Measurements from ENCODE around the gene KHSRP. TPM values are rescaled to one million over a fixed set of nuclear protein-coding genes. Genes with fewer than 3 reads are reported as not detected.
"Not testable (repeated sequence)": the region's sequence is repeated elsewhere in the genome, so short reads cannot be mapped to it uniquely, and the experiment has no call there.

KHSRP gene
- total RNA-seq, 1 experiment from 2014 or later, result 270 TPM

DNA sequence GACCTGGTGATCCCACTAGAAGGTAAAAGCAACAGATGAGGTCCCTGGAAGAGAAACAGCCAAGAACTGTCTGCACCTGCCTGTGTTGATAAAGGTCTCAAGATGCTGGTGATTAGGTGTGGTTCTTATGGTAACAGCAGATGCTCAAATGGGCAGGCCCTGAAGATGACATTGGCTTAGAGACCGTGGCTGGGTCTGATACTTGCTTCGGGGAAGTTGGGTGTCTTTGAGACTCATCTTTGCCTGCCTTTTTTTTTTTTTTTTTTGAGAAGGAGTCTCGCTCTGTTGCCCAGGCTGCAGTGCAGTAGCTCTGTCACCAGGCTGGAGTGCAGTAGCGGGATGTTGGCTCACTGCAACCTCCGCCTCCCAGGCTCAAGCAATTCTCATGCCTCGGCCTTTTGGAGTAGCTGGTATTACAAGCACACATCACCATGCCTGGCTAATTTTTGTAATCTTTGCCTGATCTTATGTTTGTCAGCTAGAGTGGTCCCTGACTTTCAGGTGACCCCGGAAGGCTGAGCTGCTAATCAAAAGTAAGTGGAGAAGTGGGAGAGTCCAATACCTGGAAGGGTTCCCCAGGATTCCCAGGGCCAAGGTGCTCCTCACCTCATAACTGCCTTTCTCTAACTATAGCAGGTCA lies 27.1 kb upstream of the KHSRP start:
- DNase-seq (ENCODE audit: low read depth), result no peak

DNA sequence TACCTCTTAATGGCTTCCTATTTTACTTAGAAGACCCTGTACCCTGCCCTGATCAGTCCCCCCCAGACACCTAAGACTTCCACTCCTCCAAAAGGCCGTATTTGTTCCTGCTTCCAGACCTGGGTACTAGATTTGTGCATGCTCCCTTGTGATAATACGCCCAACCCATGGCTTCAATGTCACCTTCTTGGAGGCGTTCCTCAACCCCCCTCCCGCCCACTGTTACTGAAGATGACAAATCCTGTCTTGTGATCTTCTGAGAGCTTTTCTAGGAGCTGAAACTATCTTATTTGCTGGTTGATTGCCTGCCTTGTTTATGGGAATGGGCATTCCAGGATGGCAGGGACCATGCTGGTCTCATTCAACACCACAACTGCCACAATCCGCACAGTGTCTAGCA lies 25.6 kb upstream of the KHSRP start:
- DNase-seq (ENCODE audit: low read depth), result no peak

DNA sequence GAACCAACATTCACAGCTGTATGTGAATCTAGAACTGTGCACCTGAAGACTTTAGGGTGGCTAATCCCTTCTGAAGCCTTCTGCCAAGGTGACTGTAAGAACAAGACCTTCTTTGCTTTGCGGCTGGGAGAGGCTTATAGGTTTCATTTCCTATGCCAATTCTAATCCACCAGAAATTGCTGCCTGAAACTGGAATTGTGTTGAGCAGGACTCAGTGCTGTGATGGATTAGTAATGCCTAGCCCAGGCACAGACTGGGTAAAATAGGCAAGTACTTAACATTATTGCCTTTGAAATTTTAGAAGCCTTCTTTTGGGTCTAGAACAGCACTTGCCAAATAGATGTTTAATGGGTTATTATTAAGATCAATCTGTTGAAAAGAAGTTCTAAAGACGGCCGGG lies 23.4 kb upstream of the KHSRP start:
- no peak for DNase-seq (ENCODE audit: low read depth)

DNA sequence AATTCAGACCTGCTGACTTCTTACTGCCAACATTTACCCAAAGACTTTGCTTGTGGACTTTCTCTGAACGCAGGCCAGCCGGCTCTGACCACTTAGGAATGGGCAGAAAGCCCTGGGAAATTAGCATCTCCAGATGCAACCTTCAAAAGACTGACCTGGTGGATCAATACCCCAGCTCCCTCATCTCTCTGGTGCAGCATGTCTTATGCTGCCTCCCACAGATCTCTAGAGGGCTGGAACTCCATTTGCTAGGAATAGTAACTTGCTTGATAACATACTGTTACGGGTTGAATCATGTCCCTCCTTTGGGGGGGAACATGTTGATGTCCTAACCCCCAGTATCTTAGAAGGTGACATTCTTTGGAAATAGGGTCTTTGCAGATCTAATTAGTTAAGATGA lies 21.8 kb upstream of the KHSRP start:
- no peak for DNase-seq (ENCODE audit: low read depth)

DNA sequence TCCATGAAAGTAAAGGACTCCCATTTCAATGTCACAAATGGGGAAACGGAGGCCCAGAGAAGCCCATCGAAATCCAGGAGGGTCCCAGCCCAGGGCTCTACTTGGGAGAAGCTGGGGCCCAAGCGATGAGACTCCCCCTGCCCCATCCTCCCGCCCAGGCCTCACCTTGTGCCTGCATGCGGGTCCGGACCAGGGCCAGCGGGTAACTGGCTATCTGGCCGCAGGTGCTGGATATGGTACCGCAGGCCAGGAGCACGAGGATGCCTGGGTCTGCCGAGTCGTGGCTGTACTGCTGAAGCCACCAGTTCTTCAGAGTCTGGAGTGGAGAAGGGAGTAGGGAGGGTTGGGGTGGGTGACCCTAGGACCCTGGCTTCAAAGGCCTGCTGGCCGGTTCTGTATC lies 19.4 kb upstream of the KHSRP start:
- DNase-seq (ENCODE audit: low read depth), result no peak

DNA sequence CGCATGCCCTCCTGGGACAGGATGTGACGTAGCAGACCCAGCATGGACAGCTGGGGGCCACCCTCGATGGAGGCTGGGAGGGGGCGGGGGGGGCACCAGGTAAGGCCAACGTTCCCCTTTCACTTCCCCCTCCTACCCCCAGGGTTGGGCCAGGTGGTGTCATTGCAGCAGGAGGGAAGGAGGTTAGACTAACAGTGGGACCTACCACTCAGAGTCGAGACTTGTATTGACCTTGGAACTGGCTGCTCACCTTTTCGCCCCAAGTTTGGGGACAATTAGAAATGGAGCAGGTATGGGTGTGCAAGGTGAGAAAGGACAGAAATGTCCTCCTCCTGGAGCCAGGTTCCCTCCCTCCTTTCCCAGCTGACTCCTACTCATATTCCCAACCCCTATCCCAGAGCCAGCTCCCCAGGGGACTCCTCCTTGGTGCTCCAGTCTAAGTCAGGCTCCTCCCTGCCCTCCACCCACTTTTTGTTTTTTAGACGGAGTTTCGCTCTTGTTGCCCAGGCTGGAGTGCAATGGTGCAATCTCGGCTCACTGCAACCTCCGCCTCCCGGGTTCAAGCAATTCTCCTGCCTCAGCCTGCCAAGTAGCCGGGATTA lies 17.6 kb upstream of the KHSRP start:
- DNase-seq (ENCODE audit: low read depth), result no peak

DNA sequence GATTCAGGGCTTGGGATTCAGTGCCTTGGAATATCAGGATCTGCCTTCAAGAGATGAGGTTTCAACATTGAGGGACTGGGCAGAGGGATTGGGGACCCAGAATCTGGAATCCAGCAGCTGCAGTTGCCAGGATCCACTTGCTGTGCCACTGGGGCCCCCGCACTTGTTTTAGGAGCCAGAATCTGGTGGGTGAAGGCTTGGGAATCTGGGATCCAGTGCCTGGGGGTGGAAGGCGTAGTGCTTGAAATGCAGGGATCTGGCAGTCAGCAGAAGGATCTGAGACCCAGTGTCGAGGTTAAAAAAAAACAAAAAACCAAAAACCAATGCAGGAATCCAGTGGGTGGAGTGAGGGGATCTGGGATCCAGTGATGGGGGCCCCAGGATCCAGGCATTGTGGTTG lies 16.3 kb upstream of the KHSRP start:
- no peak for DNase-seq (ENCODE audit: low read depth)

DNA sequence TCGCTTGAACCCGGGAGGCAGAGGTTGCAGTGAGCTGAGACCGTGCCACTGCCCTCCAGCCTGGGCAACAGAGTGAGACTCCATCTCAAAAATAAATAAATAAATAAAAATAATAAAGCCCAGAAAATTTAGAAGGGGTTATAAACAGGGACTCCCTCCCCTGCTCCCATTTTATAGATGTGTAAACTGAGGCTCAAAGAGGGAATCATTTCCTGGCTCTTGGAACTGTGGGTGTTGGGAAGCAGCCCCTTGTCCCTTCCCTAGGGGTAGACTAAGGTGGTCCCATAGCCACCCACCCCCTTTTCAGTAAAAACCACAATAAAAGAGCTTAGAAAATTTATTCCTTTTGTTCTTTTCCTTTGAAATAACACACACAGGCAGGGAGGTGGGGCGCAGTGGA lies 15.1 kb upstream of the KHSRP start:
- no peak for DNase-seq (ENCODE audit: low read depth)

DNA sequence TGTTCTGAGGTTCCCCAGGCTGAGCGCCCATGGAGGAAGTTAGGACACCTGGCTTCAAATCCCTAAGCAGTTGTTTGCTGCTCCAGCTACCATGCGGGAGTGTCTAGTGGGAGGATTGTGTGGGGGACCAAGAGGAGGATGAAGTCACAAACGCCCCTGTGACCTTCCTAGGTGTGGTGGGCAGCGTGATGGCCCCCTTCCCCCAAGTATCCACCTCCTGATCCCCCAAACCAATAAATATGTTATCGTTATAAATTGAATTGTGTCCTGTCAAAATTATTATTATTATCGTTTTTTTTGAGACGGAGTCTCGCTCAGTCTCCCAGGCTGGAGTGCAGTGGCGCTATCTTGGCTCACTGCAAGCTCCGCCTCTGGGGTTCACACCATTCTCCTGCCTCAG lies 9.1 kb upstream of the KHSRP start, which contains the start of gene SLC25A41:
TSS of gene SLC25A41 (minus strand) at position 101 of the 400 bp plus-strand sequence. CDS start at position 31, 70 bp downstream.
- DNase-seq (ENCODE audit: low read depth), result no peak

DNA sequence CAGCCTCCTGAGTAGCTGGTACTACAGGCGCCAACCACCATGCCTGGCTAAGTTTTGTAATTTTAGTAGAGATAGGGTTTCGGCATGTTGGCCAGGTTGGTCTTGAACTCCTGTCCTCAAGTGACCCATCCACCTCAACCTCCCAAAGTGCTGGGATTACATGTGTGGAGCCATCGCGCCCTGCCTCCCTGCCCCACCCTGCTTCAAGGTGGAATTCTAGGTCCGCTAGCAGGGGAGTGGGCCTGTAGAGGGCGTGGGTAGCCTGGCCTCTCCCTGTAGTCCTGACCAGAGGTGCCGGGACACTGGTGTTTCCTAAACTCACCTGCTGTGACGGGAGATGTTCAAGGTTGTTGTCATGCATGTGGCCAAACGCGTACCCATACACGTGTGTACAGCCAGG lies 8.6 kb upstream of the KHSRP start:
- DNase-seq (ENCODE audit: low read depth), result no peak

DNA sequence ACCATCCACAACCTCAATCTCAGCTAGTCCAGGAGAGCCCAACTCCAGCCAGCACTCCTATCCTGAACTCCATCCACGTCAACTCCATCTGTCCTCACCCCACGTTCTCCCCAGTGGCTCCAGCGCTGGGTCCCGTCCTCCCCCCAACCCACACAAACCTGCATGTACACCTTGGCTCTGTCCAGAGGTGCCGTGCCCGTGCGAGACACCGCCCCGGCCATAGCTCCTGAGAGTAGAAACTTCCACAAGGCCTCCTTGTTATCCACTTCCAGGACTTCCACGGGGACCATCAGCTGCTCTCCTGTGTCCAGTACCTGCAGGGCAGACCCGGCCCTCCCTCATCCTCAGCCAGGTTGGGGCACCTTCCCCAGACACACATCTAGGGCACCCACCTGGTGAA lies 7.3 kb upstream of the KHSRP start:
- no peak for DNase-seq (ENCODE audit: low read depth)

DNA sequence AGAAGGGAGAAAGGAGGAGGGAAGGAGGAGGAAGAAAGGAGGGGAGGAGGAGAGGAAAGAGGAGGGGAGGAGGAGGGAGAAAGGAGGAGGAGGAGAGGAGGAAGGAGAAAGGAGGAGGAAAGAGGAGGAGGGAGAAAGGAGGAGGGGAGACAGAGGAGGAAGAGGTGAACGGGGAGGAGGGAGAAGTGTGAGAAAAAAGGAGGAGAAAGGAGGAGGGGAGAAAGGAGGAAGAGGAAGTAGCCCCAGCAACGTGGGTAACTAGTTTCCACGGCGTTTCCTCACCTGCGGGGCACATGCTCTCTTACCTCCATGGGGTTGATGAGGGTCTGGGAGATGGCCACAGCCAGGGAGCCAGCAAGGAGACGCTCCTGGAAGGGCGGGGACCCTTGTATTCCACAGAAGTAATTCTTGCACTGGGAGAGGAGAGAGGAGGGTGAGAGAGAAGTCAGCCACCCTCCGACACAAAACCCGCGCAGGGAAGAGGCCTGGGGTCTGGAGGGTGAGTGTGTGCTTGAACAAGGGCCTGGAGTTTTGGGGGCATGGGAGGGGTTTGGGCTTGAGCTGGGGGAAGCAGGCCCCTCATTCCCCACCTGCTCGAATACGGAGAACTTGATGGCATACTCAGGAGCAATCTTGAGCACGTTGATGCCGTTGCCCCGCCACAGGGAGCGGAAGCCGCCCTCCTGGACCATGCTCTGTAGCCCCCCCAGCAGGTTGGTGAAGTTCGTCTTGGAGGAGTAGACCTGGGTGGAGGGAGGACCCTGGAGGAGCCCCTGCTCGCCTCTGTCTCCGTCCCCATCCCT lies 5.0 kb upstream of the KHSRP start:
- no peak for DNase-seq (ENCODE audit: low read depth)

DNA sequence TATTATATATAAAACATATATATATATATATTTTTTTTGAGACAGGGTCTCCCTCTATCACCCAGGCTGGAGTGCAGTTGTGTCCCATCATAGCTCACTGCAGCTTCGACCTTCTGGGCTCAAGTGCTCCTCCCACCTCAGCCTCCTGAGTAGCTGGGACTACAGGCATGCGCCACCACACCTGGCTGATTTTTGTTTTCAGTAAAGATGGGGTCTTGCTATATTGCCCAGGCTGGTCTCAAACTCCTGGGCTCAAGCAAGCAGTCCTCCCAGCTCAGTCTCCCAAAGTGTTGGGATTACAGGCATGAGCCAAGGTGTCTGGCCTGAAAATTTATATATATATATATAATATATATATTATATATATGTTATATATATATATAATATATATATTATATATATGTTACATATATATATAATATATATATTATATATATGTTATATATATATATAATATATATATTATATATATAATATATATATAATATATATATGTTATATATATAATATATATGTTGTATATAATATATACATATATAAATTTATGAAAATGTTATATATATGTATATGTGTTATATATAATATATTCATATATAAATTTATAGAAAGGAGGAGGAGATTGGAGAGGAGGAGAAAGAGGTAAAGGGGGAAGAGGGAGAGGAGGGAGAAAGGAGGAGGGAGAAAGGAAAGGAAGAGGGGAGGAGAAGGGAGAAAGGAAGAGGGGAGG lies 4.2 kb upstream of the KHSRP start:
- DNase-seq (ENCODE audit: low read depth), result not testable (repeated sequence)

DNA sequence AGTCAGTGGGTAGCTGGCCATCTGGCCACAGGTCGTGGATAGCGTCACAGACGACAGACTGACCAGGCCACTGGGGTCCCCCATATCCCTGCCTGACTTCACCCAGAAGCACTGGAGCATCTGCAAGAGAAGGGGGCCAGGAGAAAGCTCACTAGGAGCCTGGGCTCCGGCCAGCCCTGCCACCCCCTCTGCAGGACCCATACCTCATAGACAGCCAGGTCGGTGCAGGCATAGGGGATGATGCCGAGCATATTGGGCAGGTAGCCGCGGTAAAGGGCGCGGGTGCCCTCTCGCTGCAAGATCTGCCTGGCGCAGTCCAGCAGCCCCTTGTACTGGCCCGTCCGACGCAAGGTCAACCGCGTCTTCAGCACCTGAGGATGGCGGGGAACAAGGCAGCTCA lies 2.5 kb upstream of the KHSRP start:
- DNase-seq (ENCODE audit: low read depth), result no peak

DNA sequence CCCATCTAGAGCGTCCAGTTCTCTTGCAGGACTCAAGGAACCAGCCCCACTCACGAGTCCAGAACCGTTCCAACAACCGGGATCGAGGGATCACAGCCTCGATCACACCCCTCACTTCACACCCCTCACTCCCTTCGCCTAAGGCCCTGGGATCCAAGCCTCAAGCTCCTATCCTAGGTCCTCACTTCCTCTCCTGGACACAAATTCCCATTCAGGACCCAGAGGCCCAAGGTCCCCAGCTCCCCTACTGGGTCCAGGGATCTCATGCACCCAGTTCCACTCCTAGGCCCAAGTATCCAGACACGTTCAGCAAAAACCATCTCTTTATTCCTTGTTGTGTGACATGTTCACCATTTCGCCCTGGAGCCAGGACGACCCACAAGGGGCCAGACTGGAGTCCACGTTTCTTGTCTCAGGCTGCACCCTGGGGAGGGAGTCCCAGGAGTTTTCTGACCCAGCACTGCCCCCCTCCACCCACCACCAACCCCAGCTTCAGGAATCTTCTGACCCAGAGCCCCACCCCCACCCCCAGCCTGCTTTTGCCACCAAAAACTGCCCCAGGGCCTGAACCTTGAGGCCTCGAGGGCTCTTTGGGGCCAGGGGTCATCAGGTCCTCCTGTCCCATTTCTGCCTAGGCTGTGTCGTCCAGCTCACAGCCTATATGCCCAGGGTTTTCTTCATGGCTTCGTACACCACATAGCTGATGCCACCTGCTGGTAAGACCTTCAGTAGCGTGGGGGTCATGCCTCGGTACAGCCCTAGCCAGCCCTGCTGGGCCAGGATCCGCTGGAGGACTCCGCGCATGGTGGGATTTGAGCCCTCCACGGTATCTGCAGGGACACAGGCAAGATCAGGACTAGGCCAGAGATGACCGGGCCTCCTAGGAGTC lies 1.4 kb upstream of the KHSRP start:
- no peak for DNase-seq (ENCODE audit: low read depth)

DNA sequence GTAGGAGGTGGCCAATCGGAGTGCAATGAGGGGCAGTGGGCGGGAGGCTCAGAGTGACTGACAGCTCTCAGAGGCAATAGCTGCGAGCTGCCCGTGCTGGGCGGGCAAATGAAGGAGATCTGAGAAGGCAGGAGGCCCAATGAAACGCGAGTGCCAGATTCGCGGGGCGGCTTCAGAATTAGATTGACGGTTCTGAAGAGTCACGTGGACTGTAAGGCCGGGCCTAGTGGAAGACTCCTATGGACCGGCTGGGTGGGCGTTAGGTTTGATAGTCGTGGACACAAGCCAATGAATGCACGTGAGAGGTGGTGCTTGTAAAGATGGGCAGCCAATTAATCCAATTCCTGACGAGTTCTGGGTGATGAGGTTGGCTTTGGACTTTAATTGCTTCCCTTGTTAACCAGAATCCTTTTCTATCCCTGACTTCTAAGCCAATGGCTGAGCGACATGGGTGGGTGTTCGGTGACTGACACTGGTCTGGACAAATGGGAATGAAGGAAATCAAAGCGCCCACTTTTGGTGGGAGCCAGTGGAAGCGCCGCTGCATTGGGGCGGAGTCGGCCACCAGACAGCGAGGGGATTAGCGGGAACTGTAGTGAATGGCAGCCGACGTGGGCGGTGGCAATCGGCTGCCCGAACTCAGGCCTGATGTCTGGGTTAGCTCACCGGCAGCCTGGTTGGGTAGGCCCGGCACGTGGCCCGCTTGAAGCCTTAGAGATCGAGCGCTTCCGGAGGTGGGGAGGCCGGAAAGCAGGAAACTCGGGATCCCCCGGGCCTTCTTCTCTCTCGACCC lies 524 bp upstream of the KHSRP start:
- peak; percentile 100 for DNase-seq (ENCODE audit: low read depth)

DNA sequence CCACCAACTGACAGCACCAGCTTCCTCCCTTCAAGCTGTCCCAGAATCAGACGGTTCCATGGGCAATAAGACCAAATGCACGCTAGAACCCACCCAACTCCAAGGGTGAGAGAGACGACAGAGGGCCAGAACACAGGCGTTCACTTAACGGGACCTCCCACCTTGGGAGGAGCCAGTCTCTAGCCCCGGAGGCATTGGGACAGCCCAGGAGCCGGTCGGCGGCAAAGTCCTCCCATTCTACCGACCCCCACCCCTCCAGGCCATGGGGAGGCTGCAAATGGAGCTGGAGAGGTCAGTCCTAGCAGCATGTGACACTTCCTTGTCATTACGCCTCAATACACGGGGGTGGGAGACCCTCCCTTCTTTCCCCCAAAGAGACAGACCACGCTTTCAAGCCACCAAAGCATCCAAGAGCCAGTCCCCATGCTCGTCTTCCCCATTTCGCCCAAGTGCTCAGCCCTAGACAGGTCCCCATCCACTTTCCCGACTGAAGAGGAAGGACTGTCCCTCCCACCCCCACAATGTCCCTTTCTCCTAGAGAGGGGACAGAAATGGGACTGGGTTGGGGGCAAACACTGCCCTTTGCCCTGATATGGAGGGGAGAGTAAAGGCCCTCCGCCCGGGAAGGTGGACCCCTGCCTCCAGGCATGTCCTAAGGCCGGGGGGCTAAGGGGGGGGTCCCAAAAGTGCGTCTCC lies 964 bp downstream of the KHSRP start:
- DNase-seq (ENCODE audit: low read depth), result peak; percentile 45

DNA sequence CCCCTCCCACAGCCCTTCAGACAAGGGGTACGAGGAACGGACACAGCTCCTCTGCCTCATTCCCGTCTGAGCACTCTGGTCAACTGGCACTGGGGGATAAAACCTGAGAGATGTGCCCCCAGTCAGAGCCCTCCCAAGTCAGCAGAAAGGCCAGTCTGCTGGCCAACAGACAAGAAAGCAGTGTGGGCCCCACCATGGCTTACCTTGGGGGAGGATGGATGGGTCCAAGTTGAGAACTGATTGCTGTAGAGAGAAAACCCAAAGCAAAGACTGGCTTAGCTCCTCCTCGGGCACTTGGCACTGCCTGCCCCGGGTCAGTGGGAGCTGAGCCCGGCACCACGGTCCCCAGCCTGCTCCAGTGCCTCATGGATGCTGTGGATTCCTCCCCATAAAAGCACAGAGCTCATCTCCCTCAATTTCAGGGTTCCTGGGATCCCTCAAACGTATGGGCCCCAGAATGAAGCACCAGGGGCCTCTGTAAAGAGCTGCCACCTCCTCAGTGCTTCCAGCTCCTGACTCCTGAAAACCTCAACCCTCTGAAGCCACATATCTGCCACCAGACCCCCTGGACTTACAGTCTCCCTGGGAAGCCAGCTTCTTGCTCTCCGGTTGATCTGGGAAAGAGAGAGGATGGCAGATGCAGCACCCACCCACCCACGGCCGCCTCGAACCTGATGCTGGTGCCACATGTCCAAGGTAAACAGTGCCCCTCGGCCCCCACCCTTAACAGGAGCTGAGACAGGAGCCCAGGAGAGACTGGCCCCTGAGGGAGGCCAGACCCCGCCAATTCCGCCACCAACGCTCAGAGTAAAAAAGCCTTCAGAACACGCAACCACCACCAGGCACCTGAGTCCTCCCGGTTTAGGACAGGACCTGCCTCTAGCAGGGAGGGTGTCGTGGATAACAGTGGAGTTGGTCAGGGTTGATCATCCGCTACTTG lies 3.3 kb downstream of the KHSRP start:
- DNase-seq (ENCODE audit: low read depth), result no peak
